HFFc6 (cell line): ENCODE measurements around the gene UPF3A. TPM values are rescaled to one million over a fixed set of nuclear protein-coding genes. Genes with fewer than 3 reads are reported as not detected.

ENCODE experiments used
- DNase-seq: peaks from one replicate; pipeline ENCODE4 v3.0.0-alpha.2; 2018
- H3K27ac Mint-ChIP-seq: 2 replicates; pipeline ENCODE4 v1.8.0; 2020; ENCODE audit warnings: mild to moderate bottlenecking, mixed read lengths
- H3K27me3 Mint-ChIP-seq: 2 replicates; pipeline ENCODE4 v1.8.0; 2021; ENCODE audit warnings: mild to moderate bottlenecking, moderate library complexity, mixed read lengths; ENCODE audit not compliant: insufficient read depth
- H3K36me3 Mint-ChIP-seq: 2 replicates; pipeline ENCODE4 v1.8.0; 2021; ENCODE audit warnings: low read depth, mixed read lengths
- H3K4me1 Mint-ChIP-seq: 2 replicates; pipeline ENCODE4 v1.8.0; 2020; ENCODE audit warnings: low read depth, mixed read lengths
- H3K4me3 Mint-ChIP-seq: 2 replicates; pipeline ENCODE4 v1.8.0; 2020; ENCODE audit warnings: mild to moderate bottlenecking, moderate library complexity, mixed read lengths
- H3K9me3 Mint-ChIP-seq: 2 replicates; pipeline ENCODE4 v1.8.0; 2020; ENCODE audit warnings: mild to moderate bottlenecking, mixed read lengths
- CTCF ChIP-seq: fragments of 200-600 bp; sonication (generic); IDR thresholded peaks from 2 replicates; pipeline ENCODE4 v1.5.0; 2021; ENCODE audit warnings: antibody characterized with exemption, mild to moderate bottlenecking
- long read RNA-seq: library from polyadenylated mRNA; unstranded; transcript quantifications from one replicate; pipeline ENCODE4 v2.0.0, GENCODE V29; 2019
- total RNA-seq, 6 experiments: library from RNA; stranded (reverse); fragmentation: NEBNext Ultra II Directional; extraction: Animal tissue kit (Norgen Biotek cat#: 25700); gene quantifications; 2 replicates in 1 of 6; 3 replicates in 5 of 6; pipeline ENCODE4 v1.2.3, GENCODE V29; 2021

The UPF3A gene
- total RNA-seq = 10 to 100 TPM; 32.4 to 42.9 (median 39.8) TPM
- long read RNA-seq, partial matches to known transcripts = 30 of 52 reads
- long read RNA-seq, other reads (novel, unspliced or antisense) = 18 of 52 reads

GRCh38 chr13:114281351-114282040 lies at the start of gene UPF3A:
Gene UPF3A, plus strand, starts transcription at chr13:114281601. Its CDS starts 39 bp downstream, at chr13:114281640.
- peak; percentile 67 for DNase-seq
- no peak for TF ChIP-seq CTCF
- H3K27me3 Mint-ChIP-seq = peaks cover 3% of the 10 kb centered on the region; the same call in 1 of the 2 replicates
- H3K4me1 Mint-ChIP-seq = peaks cover 51% of the 10 kb centered on the region
- H3K27ac Mint-ChIP-seq = peak within 1 kb of the TSS; percentile 97
- peaks cover 35% of the 10 kb centered on the region for H3K36me3 Mint-ChIP-seq
- H3K4me3 Mint-ChIP-seq = peak within 1 kb of the TSS; percentile 94
- no peaks in the 10 kb centered on the region for H3K9me3 Mint-ChIP-seq

DNA sequence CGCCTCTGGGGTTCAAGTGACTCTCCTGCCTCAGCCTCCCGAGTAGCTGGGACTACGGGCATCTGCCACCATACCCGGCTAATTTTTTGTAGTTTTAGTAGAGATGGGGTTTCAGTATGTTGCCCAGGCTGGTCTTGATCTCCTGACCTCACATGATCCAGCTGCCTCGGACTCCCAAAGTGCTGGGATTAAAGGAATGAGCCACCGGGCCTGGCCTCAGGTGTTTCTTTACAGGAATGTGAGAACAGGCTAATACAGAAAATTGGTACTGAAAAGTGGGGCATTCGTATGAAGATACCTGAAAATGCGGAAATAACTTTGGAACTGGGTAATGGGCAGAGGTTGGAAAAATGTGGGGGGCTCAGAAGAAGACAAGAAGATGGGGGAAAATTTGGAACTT lies 49.5 kb upstream of the UPF3A start:
- Mint-ChIP-seq H3K9me3 (no peaks in the 10 kb centered on the region), H3K36me3 (peaks cover 6% of the 10 kb centered on the region; the same call in 1 of the 2 replicates)

DNA sequence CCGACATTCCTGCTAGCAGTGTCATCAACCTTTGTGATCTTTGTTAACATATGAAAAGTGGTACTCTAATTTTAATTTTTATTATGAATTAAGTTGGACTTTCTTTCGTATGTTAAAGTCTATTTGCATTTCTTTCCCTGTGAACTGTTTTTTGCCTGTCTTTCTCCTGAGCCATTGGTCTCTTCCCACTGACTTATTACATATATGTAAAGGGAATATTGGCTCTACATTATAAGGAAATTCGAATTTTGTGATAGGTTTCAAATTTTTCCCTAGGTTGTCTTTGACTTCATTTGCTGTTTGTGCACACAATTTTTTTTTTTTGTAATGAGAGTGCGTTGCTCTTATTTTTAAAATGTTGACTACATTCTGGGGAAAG lies 47.1 kb upstream of the UPF3A start:
- H3K27ac Mint-ChIP-seq = peak overlapping the region; percentile 81

More for the DNA sequence above, 49.5 kb upstream of the UPF3A start:
- Mint-ChIP-seq H3K4me1 (peaks cover 22% of the 10 kb centered on the region), H3K4me3 (no peak overlapping the region), H3K27ac (no peak overlapping the region), H3K27me3 (no peaks in the 10 kb centered on the region; the same call in 1 of the 2 replicates)
- TF ChIP-seq CTCF = no peak
- DNase-seq = no peak

GRCh38 chr13:114234645-114235421 lies 46.6 kb upstream of the UPF3A start, which contains the start of gene CDC16:
Gene CDC16, plus strand, starts transcription at chr13:114234897. Its CDS starts 188 bp downstream, at chr13:114235085.
- peak within 1 kb of the TSS; percentile 90 for H3K4me3 Mint-ChIP-seq
- peak within 1 kb of the TSS; percentile 81 for H3K27ac Mint-ChIP-seq
- H3K27me3 Mint-ChIP-seq = no peaks in the 10 kb centered on the region; the same call in 1 of the 2 replicates
- H3K36me3 Mint-ChIP-seq = peaks cover 22% of the 10 kb centered on the region
- TF ChIP-seq CTCF = peak; percentile 61
- DNase-seq = peak; percentile 76
- H3K4me1 Mint-ChIP-seq = peaks cover 23% of the 10 kb centered on the region
- H3K9me3 Mint-ChIP-seq = no peaks in the 10 kb centered on the region

More for the DNA sequence above, 47.1 kb upstream of the UPF3A start:
- Mint-ChIP-seq H3K4me3 (peak overlapping the region; percentile 90), H3K9me3 (no peaks in the 10 kb centered on the region), H3K36me3 (peaks cover 22% of the 10 kb centered on the region), H3K4me1 (peaks cover 28% of the 10 kb centered on the region), H3K27me3 (no peaks in the 10 kb centered on the region; the same call in 1 of the 2 replicates)
- no peak for DNase-seq
- no peak for TF ChIP-seq CTCF

- no peaks in the 10 kb centered on the region; the same call in 1 of the 2 replicates for H3K27me3 Mint-ChIP-seq
- no peak for TF ChIP-seq CTCF
- H3K27ac Mint-ChIP-seq = peak overlapping the region; percentile 80
- no peaks in the 10 kb centered on the region for H3K9me3 Mint-ChIP-seq
- DNase-seq = no peak
- H3K36me3 Mint-ChIP-seq = peaks cover 23% of the 10 kb centered on the region
- H3K4me3 Mint-ChIP-seq = peak overlapping the region; percentile 90
- peaks cover 18% of the 10 kb centered on the region for H3K4me1 Mint-ChIP-seq
Observed at GRCh38 chr13:114235697-114236096, 45.7 kb upstream of the UPF3A start.
